ENCODE data around the gene SLC6A9. TPM values are rescaled to one million over a fixed set of nuclear protein-coding genes. Genes with fewer than 3 reads are reported as not detected.

Gene SLC6A9
- total RNA-seq, 2 donors from 2014 or later, result 21.7 to 26.1 TPM

DNA sequence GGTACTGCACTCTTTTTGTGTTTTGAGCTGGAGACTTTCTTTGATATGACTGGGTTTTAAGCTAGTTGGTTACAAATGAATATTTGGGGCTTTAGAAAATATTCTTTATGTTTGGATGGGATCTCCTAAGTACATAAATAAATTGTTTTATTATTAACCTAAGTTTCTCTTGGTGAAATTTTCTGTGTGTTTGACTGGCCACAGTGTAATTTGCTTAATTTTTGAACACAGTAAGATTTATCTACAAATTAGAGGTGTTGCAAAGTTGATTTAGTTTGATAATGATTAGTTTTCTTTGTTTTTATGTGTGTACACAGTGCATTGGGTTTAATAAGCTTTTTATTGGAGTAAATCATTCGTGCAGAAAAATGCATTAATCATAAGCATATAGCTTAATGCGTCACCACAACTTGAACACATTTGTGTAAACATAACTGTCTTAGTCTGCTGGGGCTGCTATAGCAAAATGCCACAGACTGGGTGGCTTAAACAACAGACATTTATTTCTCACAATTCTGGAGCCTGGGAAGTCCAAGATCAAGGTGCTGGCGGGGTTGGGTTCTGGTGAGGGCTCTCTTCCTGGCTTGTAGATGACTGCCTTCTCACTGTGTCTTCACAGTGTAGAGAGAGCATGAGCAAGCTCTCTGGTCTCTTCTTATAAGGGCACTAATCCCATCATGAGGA is 17.4 kb upstream of the SLC6A9 start:
- H3K36me3 ChIP-seq, result no peaks in the 10 kb centered on the region
- H3K9ac ChIP-seq (ENCODE audit: low read depth in 2 of 2, low read length in 2 of 2), result no peak overlapping the region
- H3K27ac ChIP-seq, result no peak overlapping the region
- DNase-seq, result no peak
- intact Hi-C loops (cut with DNase I), result loop anchor here (10.0 kb wide), 1 partner anchor 114 kb away; the partner anchor contains the start of gene ARTN
- H3K9me3 ChIP-seq, result no peaks in the 10 kb centered on the region
- no peaks in the 10 kb centered on the region for H3K27me3 ChIP-seq
- TF ChIP-seq, protein P1, sequence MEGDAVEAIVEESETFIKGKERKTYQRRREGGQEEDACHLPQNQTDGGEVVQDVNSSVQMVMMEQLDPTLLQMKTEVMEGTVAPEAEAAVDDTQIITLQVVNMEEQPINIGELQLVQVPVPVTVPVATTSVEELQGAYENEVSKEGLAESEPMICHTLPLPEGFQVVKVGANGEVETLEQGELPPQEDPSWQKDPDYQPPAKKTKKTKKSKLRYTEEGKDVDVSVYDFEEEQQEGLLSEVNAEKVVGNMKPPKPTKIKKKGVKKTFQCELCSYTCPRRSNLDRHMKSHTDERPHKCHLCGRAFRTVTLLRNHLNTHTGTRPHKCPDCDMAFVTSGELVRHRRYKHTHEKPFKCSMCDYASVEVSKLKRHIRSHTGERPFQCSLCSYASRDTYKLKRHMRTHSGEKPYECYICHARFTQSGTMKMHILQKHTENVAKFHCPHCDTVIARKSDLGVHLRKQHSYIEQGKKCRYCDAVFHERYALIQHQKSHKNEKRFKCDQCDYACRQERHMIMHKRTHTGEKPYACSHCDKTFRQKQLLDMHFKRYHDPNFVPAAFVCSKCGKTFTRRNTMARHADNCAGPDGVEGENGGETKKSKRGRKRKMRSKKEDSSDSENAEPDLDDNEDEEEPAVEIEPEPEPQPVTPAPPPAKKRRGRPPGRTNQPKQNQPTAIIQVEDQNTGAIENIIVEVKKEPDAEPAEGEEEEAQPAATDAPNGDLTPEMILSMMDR (IDR thresholded peaks at IDR 0.05), result no peak
- no peak overlapping the region for H3K4me3 ChIP-seq
- no peaks in the 10 kb centered on the region for H3K4me1 ChIP-seq

DNA sequence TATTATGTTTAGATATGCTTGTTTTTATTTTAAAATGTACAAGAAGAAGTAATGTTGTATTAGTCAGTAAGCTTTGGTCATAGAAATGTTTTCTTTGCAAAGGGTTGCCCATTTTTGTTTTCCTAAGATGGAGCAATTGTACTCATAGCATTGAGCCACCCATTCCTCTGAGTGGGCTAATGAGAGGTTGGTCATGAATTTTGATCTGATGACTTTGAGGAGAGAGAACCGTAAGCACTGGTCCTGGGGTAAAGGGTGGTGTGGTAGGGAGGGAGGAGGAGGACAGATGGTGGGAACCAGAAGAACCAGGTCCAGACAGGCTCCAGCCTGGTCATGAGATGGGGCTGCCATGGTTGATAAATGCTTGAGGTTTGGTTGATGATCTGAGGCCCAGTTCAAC is 15.9 kb upstream of the SLC6A9 start:
- H3K9me3 ChIP-seq, result no peaks in the 10 kb centered on the region

DNA sequence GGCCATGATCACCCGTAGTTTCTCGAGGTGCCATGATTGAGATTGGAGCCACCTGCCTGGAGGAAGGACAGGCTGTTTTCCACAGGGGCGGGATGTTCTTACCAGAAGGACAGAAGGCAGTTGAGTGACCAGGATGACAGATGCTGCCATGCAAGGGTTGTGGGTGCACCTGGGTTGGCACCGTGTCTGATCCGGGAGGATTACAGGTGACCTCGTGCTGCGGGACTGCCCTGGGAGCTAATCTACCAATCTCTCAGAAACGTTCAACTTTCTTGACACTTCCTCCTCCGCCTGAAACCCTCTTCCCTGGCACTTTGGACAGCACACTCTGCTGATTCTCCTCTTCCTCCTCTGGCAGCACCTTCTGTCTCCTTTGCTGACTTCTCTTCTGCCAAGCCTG is 13.8 kb upstream of the SLC6A9 start:
- TF ChIP-seq, protein P1 (IDR thresholded peaks at IDR 0.05), result no peak
- Histone ChIP-seq H3K9ac (ENCODE audit: low read depth in 2 of 2, low read length in 2 of 2) (no peak overlapping the region), H3K27ac (no peak overlapping the region), H3K4me1 (no peaks in the 10 kb centered on the region), H3K4me3 (no peak overlapping the region), H3K36me3 (no peaks in the 10 kb centered on the region), H3K9me3 (no peaks in the 10 kb centered on the region), H3K27me3 (no peaks in the 10 kb centered on the region)
- intact Hi-C loops (cut with DNase I), result loop anchor here (10.0 kb wide), 1 partner anchor 110 kb away; the partner anchor contains the start of gene ARTN
- DNase-seq, result no peak

More for the DNA sequence above, 15.9 kb upstream of the SLC6A9 start:
- intact Hi-C loops (cut with DNase I), result loop anchor here (10.0 kb wide), 1 partner anchor 112 kb away; the partner anchor contains the start of gene ARTN
- H3K36me3 ChIP-seq, result no peaks in the 10 kb centered on the region
- H3K4me1 ChIP-seq, result no peaks in the 10 kb centered on the region
- no peak for DNase-seq
- no peak overlapping the region for H3K9ac ChIP-seq (ENCODE audit: low read depth in 2 of 2, low read length in 2 of 2)
- H3K4me3 ChIP-seq, result no peak overlapping the region
- TF ChIP-seq, protein P1 (IDR thresholded peaks at IDR 0.05), result no peak
- H3K27me3 ChIP-seq, result no peaks in the 10 kb centered on the region
- no peak overlapping the region for H3K27ac ChIP-seq

DNA sequence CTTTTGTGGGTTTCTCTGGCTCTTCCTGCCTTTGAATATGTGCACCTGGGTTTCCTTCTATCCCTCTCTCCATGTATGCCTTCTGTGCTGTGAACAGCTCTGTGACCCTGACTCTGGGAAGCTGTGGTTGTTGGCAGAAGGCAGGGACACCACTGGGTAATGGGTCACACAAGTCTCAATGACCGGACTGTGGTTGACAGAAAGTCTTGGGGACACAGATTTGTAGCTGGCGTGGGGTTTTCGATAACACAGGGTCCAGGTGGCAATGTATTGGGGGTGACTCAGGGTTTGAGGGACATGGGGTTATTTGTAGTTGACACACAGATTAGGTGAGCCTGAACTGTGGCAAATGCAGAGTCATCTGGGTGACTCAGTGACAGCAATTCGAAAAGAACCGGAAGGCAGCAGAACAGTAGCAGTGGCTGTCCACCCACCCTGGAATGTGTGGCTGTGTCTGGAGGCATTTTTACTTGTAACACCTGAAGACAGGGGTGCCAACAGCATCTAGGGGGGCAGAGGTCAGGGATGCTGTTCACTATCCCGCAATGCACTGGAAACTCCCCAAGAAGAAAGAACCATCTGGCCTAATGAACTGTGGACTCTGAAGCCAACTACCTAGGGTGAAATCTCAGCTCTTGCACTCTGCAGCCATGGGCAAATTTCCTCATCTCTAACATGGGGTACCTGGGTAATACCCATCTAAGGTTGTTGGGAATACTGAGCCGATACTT is 13.0 kb upstream of the SLC6A9 start:
- TF ChIP-seq, protein P1 (IDR thresholded peaks at IDR 0.05), result no peak
- Histone ChIP-seq H3K9ac (ENCODE audit: low read depth in 2 of 2, low read length in 2 of 2) (no peak overlapping the region), H3K36me3 (no peaks in the 10 kb centered on the region), H3K27me3 (no peaks in the 10 kb centered on the region), H3K4me3 (no peak overlapping the region), H3K27ac (no peak overlapping the region), H3K4me1 (no peaks in the 10 kb centered on the region), H3K9me3 (no peaks in the 10 kb centered on the region)
- intact Hi-C loops (cut with DNase I), result loop anchor here (10.0 kb wide), 1 partner anchor 109 kb away; the partner anchor contains the start of gene ARTN
- DNase-seq, result no peak

DNA sequence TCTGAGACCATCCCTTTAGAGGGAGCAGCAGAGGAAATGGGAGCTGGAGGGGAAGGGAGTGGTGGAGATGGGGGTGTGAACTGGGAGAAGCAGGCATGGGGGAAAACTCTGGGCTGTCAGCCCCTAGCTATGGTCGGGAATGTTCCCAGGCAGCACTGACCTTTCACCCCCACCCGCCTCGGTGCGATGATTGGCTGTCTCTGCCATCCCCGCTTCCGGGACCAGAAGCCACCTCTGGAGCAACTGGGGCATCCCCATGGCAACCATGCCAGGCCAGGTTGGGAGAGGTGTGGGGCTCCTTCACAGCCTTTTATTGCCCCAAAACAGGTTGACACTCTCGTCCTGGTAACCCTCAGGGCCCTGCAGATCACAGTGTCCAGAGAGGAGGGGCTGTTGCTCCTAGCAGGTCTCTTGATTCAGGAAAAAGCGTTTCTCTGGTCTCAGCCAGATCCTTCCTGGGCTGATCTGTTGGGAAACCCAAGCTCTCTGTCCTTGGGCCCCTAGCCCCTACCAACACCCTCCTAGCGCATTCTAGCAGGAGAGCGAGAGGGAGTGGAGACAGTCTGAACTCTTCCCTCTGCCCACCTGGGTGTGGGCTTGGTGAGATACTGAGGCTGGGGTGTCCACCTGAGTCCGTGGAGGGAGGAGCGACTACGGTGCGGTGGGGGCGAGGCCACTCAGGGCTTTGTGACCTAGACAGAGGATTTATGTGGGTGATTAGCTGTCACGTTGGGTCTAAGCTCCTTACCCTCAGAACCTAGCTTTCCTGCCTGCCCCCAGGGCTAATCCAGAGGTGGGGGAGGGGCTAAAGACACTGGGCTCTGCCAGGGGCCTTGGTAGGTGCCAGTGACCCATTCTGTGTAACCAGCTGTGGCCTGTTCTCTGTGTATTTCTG is 12.2 kb upstream of the SLC6A9 start:
- no peaks in the 10 kb centered on the region for H3K36me3 ChIP-seq
- DNase-seq, result no peak
- no peak overlapping the region for H3K27ac ChIP-seq
- H3K9me3 ChIP-seq, result no peaks in the 10 kb centered on the region
- TF ChIP-seq, protein P1 (IDR thresholded peaks at IDR 0.05), result no peak
- no peak overlapping the region for H3K4me3 ChIP-seq
- no peak overlapping the region for H3K9ac ChIP-seq (ENCODE audit: low read depth in 2 of 2, low read length in 2 of 2)
- no peaks in the 10 kb centered on the region for H3K27me3 ChIP-seq
- intact Hi-C loops (cut with DNase I), result loop anchor here (10.0 kb wide), 1 partner anchor 109 kb away; the partner anchor contains the start of gene ARTN
- no peaks in the 10 kb centered on the region for H3K4me1 ChIP-seq
